ENCODE measurements around the gene STX8.
"Not testable (repeated sequence)": the region's sequence is repeated elsewhere in the genome, so short reads cannot be mapped to it uniquely, and the experiment has no call there.

Gene STX8

GRCh38 chr17:9554715-9555114 lies 20.9 kb downstream of the STX8 start:
- TF ChIP-seq, protein P1, sequence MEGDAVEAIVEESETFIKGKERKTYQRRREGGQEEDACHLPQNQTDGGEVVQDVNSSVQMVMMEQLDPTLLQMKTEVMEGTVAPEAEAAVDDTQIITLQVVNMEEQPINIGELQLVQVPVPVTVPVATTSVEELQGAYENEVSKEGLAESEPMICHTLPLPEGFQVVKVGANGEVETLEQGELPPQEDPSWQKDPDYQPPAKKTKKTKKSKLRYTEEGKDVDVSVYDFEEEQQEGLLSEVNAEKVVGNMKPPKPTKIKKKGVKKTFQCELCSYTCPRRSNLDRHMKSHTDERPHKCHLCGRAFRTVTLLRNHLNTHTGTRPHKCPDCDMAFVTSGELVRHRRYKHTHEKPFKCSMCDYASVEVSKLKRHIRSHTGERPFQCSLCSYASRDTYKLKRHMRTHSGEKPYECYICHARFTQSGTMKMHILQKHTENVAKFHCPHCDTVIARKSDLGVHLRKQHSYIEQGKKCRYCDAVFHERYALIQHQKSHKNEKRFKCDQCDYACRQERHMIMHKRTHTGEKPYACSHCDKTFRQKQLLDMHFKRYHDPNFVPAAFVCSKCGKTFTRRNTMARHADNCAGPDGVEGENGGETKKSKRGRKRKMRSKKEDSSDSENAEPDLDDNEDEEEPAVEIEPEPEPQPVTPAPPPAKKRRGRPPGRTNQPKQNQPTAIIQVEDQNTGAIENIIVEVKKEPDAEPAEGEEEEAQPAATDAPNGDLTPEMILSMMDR (IDR thresholded peaks at IDR 0.05; ENCODE audit: insufficient read depth, missing control alignments) = peak; percentile 36
- FAIRE-seq; DNase-seq (ENCODE audit: insufficient read length, low spot score): not testable (repeated sequence)

- no peak for FAIRE-seq
- TF ChIP-seq, protein P1 (IDR thresholded peaks at IDR 0.05; ENCODE audit: insufficient read depth, missing control alignments) = no peak
- no peak for DNase-seq (ENCODE audit: insufficient read length, low spot score)
These were observed 22.0 kb downstream of the STX8 start for GRCh38 chr17:9553596-9553995.

DNA sequence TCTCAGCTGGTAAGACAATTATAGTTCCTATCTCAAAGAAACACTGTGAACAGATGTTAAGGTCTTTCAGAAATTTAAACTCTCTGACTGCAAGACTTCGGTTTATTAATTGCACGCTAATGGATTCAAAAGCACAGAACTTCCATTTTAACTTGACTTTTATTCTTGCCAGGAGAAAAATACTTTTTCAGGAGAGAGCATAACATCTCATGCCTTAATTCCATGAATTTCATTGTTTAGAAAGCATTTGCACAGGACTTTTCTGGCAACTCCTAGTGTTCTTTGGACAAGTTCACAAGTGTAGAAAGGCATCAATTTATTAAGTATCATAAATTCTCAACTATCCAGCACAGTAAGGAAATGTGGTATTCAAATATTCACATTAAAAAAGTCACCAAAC lies 22.4 kb downstream of the STX8 start:
- FAIRE-seq = no peak
- TF ChIP-seq, protein P1 (IDR thresholded peaks at IDR 0.05; ENCODE audit: insufficient read depth, missing control alignments) = no peak
- DNase-seq (ENCODE audit: insufficient read length, low spot score) = no peak

- FAIRE-seq (no peak), DNase-seq (ENCODE audit: insufficient read length, low spot score) (no peak)
- TF ChIP-seq, protein P1 (IDR thresholded peaks at IDR 0.05; ENCODE audit: insufficient read depth, missing control alignments) = no peak
These were observed 26.4 kb downstream of the STX8 start for GRCh38 chr17:9549215-9549614.

- DNase-seq (ENCODE audit: insufficient read length, low spot score) (no peak), FAIRE-seq (no peak)
- TF ChIP-seq, protein P1 (IDR thresholded peaks at IDR 0.05; ENCODE audit: insufficient read depth, missing control alignments) = no peak
These were observed 31.4 kb downstream of the STX8 start for GRCh38 chr17:9544221-9544620.

GRCh38 chr17:9541718-9542117 lies 33.9 kb downstream of the STX8 start:
- no peak for DNase-seq (ENCODE audit: insufficient read length, low spot score)
- FAIRE-seq = no peak
- TF ChIP-seq, protein P1 (IDR thresholded peaks at IDR 0.05; ENCODE audit: insufficient read depth, missing control alignments) = no peak

- TF ChIP-seq, protein P1 (IDR thresholded peaks at IDR 0.05; ENCODE audit: insufficient read depth, missing control alignments) = no peak
- FAIRE-seq = no peak
- peak; percentile 28 for DNase-seq (ENCODE audit: insufficient read length, low spot score)
These were observed 37.0 kb downstream of the STX8 start for GRCh38 chr17:9538626-9539025.
